ENCODE measurements around the gene RAB20.
"Not testable (repeated sequence)": the region's sequence is repeated elsewhere in the genome, so short reads cannot be mapped to it uniquely, and the experiment has no call there.

RAB20 gene, protein sequence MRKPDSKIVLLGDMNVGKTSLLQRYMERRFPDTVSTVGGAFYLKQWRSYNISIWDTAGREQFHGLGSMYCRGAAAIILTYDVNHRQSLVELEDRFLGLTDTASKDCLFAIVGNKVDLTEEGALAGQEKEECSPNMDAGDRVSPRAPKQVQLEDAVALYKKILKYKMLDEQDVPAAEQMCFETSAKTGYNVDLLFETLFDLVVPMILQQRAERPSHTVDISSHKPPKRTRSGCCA

DNA sequence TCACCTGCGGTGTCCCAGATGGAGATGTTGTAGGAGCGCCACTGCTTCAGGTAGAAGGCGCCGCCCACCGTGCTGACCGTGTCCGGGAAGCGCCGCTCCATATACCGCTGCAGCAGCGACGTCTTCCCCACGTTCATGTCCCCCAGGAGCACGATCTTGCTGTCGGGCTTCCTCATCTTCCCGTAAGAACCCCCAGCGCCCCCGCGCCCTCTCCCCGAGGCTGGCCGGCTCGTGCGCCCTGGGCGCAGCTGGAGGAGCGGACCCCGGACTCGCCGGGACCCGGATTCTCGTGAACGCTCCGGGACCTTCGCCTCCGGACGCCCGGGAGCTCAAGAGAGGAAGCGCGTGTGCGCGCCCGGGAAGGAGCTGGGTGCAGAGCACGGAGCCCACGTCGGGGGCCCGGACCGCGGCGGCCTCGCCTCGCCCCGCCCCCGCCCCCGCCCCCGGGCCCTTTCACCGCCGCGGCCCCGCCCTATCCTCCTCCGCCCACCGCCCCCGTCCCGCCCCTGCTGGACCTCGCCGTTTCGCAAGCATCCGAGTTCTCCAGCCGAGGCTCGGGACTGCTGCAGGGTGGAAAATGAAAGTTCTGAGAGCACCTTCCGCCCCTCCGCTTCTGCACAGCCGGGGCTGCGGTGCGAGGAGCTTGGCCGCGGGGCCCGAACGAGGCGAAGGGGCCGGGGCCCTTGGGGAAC lies at the start of gene RAB20:
TSS of gene RAB20 (minus strand) at position 379 of the 692 bp plus-strand sequence. CDS start at position 176, 203 bp downstream.
- DNase-seq (ENCODE audit: low read depth), result peak; percentile 22
- TF ChIP-seq, protein P1, sequence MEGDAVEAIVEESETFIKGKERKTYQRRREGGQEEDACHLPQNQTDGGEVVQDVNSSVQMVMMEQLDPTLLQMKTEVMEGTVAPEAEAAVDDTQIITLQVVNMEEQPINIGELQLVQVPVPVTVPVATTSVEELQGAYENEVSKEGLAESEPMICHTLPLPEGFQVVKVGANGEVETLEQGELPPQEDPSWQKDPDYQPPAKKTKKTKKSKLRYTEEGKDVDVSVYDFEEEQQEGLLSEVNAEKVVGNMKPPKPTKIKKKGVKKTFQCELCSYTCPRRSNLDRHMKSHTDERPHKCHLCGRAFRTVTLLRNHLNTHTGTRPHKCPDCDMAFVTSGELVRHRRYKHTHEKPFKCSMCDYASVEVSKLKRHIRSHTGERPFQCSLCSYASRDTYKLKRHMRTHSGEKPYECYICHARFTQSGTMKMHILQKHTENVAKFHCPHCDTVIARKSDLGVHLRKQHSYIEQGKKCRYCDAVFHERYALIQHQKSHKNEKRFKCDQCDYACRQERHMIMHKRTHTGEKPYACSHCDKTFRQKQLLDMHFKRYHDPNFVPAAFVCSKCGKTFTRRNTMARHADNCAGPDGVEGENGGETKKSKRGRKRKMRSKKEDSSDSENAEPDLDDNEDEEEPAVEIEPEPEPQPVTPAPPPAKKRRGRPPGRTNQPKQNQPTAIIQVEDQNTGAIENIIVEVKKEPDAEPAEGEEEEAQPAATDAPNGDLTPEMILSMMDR (IDR thresholded peaks at IDR 0.05; ENCODE audit: low read depth, low read length, missing control alignments), result no peak
- H3K4me3 ChIP-seq (ENCODE audit: low read depth, low read length), result peak within 1 kb of the TSS; percentile 63

DNA sequence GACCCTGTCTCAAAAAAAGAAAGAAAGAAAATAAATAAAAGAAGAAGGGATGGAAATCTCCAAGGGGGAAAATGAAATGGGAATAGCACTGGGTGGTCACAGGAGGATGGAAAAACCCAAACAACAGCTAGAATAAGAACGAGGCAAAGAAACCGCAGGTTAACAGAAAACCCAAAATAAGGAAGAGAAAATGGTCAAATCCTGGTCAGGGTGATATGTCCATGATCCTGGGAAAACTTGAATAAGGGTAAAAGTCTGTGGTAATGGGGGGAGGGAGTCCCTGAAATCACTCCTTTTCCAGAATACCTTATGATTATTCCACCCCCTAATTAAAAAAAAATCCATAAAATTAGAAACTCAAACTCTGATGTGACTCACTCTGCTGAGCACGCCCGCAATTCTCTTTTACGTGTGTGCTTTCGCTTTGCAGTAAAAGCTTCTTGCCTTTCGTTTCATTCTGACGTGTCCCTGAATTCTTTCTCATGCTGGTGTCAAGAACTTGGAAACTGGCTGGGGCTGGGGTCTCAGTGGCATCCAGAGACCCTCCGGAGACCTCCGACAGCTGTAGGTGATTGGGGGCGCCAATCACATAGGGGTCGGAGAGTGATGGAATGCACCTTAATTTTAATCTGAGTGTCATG lies 49.6 kb upstream of the RAB20 start:
- DNase-seq (ENCODE audit: low read depth), result peak; percentile 56
- peak overlapping the region; percentile 13; the same call in 1 of the 2 replicates for H3K4me3 ChIP-seq (ENCODE audit: low read depth, low read length)
- TF ChIP-seq, protein P1 (IDR thresholded peaks at IDR 0.05; ENCODE audit: low read depth, low read length, missing control alignments), result no peak

DNA sequence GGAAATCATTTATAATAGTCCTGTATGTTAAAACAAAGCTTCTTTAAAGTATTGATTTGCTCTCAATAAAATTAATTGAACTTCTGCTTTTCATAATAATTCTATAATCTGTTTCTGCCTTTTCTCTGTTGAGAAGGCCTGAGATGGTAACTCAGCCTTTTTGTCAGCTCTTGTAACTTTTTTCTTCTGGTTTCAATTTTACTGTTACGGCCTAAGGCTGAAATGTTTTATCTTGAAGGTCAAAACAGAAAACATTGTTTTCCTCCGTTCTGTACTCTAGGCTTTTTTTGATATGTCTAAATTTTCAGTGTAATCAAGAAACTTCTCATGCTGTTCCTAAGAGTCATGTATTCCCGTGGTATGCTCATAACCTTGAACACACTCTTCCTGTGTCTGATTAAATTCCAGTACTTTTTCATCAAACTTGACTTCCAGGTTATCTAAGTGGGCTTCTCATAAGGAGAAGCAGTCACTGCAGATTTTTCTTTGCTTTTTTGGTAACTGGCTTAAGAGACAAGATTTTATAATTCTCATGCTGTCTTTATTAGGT lies 46.2 kb upstream of the RAB20 start:
- DNase-seq (ENCODE audit: low read depth), result no peak
- no peak overlapping the region for H3K4me3 ChIP-seq (ENCODE audit: low read depth, low read length)
- TF ChIP-seq, protein P1 (IDR thresholded peaks at IDR 0.05; ENCODE audit: low read depth, low read length, missing control alignments), result no peak

DNA sequence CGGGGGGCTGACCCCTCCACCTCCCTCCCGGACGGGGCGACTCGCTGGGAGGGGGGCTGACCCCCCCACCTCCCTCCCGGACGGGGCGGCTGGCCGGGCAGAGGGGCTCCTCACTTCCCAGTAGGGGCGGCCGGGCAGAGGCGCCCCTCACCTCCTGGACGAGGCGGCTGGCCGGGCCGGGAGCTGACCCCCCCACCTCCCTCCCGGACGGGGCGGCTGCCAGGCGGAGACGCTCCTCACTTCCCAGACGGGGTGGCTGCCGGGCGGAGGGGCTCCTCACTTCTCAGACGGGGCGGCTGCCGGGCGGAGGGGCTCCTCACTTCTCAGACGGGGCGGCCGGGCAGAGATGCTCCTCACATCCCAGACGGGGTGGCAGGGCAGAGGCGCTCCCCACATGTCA lies 44.8 kb upstream of the RAB20 start:
- H3K4me3 ChIP-seq (ENCODE audit: low read depth, low read length); DNase-seq (ENCODE audit: low read depth): not testable (repeated sequence)

DNA sequence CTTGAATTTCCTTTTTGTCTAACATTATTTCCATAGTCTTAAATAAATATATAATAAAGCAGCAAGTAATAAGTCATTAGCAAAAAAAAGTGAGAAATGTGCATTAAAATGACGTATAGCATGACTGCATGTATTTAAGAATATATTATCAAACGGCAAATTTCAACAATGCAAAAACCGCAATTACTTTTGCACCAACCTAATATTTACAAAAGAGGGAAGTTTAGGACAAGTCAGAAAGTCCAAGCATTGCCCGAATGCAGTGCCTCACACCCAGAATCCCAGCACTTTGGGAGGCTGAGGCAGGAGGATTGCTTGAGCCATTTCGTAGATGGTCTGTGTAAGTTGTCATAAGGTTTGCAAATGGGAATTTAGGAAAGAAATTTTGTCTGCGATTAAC lies 43.6 kb upstream of the RAB20 start:
- H3K4me3 ChIP-seq (ENCODE audit: low read depth, low read length), result no peak overlapping the region
- TF ChIP-seq, protein P1 (IDR thresholded peaks at IDR 0.05; ENCODE audit: low read depth, low read length, missing control alignments), result no peak
- DNase-seq (ENCODE audit: low read depth), result no peak

DNA sequence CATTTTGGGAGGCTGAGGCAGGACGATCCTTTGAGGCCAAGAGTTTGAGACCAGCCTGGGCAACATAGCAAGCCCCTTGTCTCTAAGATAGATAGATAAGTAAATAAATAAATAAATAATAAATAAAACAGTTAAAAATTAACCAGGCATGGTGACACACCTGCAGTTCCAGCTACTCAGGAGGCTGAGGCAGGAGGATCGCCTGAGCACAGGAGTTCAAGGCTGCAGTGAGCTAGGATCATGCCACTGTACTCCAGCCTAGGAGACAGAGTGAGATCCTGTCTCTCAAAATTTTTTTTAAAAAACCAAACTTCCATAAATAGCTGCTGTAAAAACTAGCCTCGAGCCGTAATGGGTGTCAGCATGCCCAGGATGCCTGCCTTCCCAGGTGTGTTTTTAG lies 39.5 kb upstream of the RAB20 start:
- no peak overlapping the region for H3K4me3 ChIP-seq (ENCODE audit: low read depth, low read length)

More for the DNA sequence above, 39.5 kb upstream of the RAB20 start:
- DNase-seq (ENCODE audit: low read depth), result no peak
- TF ChIP-seq, protein P1 (IDR thresholded peaks at IDR 0.05; ENCODE audit: low read depth, low read length, missing control alignments), result no peak

All from GM12864 (cell line).